AG09309 (cell line): ENCODE data around the gene MAFG.

ENCODE experiments used
- DNase-seq: peaks from one replicate; pipeline ENCODE4 v3.0.0-alpha.2; 2010; ENCODE audit warnings: low read depth
- H3K4me3 ChIP-seq: 2 replicates; pipeline ENCODE4 v1.5.1; 2011; ENCODE audit warnings: mild to moderate bottlenecking, low read depth, low read length, moderate library complexity; ENCODE audit not compliant: control insufficient read depth
- CTCF ChIP-seq: IDR thresholded peaks from 2 replicates; pipeline ENCODE4 v1.5.1; 2011; ENCODE audit warnings: mild to moderate bottlenecking, low read depth, low read length, inconsistent platforms; ENCODE audit not compliant: insufficient read depth, control insufficient read depth; ENCODE audit errors: missing control alignments

Gene MAFG

DNA sequence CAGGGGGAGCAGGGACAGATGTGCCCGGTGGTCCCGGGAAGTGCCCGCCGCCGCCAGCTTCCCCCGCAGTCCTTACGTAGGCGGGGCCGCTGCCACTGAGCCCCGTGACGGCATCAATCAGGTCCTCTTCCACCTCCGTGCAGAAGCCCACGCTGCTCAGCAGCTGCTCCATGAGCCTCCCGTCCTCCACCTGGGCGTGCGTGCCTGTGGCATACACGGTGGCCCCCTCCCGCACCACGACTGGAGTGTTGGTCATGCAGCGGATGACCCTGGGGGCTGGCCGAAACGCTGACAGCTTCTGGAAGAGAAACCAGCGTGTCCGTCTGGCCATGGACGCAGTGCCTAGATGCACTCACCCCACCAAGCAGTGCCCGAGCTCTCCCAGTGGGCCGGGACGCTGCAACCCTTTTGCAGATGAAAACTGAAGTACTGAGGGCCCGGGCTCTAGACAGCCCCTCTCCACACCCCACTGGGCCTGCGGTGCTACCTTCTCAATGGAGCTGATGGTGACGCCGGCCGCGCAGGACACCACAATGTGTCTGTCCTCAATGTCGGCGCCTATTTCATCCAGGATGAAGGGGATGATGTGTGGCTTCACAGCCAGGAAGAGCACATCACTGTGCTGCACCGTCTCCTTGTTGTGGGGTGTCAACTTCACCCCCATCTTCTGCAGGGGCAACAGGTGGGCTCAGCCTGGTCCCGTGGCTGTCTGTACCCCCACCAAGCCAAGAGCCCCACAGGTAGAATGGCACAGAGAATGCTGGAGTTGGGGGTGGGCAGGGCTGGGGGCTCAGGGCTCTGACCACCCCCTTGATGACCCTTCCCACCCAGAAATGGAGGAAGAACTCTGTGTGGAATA, 7.5 kb upstream of the MAFG start:
- no peak for TF ChIP-seq CTCF
- H3K4me3 ChIP-seq: peak overlapping the region; percentile 52; the same call in 1 of the 2 replicates
- no peak for DNase-seq

- H3K4me3 ChIP-seq: no peak overlapping the region
- no peak for DNase-seq
- no peak for TF ChIP-seq CTCF
These were observed 6.7 kb upstream of the MAFG start for GRCh38 chr17:81934098-81934757.

GRCh38 chr17:81933178-81933699, 5.7 kb upstream of the MAFG start:
- TF ChIP-seq CTCF: no peak
- H3K4me3 ChIP-seq: no peak overlapping the region
- DNase-seq: no peak

GRCh38 chr17:81932333-81932983, 4.9 kb upstream of the MAFG start:
- no peak for TF ChIP-seq CTCF

DNA sequence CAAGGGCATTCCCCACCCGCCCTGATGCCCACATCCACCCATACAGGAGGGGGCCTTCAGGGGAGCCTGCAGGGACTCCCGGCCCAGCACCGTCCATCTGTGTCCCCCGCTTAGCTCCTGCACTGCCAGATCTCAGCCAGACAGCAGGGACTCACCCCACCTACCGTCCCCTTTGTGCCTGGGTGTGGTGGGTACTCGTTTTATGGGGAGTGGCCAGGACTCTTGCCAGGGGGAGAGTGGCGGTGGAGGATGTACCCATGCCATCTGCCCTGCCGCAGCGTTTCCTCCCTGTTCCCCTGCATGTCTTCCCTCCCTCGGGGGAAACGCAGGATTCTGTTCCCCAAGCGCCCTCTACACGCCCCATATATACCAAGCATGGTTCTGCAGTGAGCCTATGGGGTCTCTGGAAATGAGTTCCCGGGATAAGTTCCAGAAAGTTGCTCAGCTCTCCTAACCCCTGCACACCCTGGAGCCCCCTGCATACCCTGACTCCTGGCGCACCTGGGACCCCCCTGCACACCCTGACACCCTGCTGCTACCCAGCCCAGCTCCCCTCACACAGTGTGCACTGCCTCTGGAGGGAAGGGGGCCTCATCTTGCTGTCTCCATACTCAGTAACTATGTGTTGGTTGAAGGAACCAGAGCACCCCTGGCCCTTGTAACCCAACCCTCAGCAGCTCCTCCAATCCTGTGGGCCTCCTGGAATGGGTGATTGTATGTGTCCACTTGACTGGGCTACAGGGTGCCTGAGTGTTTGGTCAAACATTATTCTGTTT, 4.2 kb upstream of the MAFG start:
- DNase-seq: no peak
- TF ChIP-seq CTCF: no peak

More at GRCh38 chr17:81932333-81932983, 4.9 kb upstream of the MAFG start:
- no peak for DNase-seq
- H3K4me3 ChIP-seq: no peak overlapping the region

DNA sequence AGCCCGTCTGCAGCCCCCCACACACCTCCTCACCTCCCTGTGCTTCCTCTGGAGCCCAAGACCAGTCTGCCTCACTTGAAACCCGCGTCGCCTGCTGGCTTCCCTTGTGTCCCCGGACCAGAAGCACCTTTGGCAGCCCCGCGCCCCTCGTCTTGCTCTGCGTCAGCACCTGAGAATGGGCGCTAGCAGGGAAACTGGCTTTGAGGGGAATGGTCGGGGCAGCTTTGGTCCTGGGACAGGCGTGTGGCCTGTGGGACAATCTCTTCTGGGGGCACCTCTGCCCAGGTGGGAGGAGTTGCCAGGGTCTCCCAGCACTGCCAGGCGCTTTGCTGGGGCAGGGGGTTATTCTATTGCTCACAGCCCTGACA, 3.6 kb upstream of the MAFG start:
- no peak for TF ChIP-seq CTCF
- no peak for DNase-seq
- no peak overlapping the region for H3K4me3 ChIP-seq

More for the DNA sequence above, 4.2 kb upstream of the MAFG start:
- no peak overlapping the region for H3K4me3 ChIP-seq
